Measurements from ENCODE around the gene CEBPZ. TPM values are rescaled to one million over a fixed set of nuclear protein-coding genes. Genes with fewer than 3 reads are reported as not detected.

Gene CEBPZ
- total and polyA plus RNA-seq, 2 of the 13 experiments (the other 11 are each of a cell fraction or from before 2014, with no cell fraction given), result 14.4 to 117 TPM

DNA sequence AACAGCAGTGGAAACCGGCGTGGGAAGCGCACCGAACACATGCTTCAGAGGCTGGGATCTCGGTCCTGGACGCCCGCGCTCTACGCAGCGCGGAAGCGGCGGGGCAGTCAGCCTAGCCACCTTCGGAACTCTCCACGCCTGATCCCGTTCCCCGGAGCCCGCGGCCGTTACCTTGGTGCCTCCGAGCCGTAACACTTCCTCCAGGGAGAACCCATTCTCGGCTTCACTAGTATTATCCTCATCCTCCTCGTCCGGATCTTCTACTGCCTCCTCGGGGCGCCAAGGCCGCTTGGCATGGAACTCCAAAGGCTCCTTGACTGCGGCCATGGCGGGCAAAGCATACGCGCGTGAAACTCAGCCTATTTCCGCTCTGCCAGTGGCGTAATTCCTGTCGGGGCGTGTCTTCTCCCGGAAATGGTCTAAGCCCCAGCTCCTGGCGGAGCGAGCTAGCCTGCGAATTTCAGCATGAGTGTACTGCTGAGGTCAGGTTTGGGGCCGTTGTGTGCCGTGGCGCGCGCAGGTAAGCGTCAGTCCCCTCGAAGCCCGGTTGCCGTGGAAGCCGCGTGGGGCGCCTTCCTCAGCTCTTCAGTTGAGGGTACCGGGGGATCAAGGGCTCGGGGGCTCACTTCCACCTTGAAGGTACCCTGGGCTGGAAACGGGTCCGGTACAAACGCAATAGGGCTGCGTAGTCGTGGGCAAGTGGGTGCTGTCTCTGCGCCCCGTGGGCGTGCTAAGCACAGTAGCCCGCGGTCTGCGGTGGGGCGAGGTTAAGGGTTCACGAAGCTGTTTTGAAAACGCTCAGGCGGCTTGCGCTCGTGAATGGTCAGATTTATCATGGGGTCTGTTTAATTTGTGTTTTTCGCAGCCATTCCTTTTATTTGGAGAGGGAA, at the start of gene CEBPZ, which contains the start of gene NDUFAF7 (continued):
- 0 out of 2 replicates have a peak, but pooled peaks have one; percentile 5 for TF ChIP-seq ZFYVE20 (CRISPR knock-in tag; IDR thresholded peaks at IDR 0.05; ENCODE audit: borderline replicate concordance, low read depth)
- TF ChIP-seq KDM4B (CRISPR knock-in tag; IDR thresholded peaks at IDR 0.05), result peak; percentile 84
- no peak for TF ChIP-seq ZMYM3 (CRISPR knock-in tag; IDR thresholded peaks at IDR 0.05)
- peak; percentile 95 for TF ChIP-seq ZNF558 (CRISPR knock-in tag; IDR thresholded peaks at IDR 0.05; ENCODE audit: borderline replicate concordance)
- TF ChIP-seq, protein P1, sequence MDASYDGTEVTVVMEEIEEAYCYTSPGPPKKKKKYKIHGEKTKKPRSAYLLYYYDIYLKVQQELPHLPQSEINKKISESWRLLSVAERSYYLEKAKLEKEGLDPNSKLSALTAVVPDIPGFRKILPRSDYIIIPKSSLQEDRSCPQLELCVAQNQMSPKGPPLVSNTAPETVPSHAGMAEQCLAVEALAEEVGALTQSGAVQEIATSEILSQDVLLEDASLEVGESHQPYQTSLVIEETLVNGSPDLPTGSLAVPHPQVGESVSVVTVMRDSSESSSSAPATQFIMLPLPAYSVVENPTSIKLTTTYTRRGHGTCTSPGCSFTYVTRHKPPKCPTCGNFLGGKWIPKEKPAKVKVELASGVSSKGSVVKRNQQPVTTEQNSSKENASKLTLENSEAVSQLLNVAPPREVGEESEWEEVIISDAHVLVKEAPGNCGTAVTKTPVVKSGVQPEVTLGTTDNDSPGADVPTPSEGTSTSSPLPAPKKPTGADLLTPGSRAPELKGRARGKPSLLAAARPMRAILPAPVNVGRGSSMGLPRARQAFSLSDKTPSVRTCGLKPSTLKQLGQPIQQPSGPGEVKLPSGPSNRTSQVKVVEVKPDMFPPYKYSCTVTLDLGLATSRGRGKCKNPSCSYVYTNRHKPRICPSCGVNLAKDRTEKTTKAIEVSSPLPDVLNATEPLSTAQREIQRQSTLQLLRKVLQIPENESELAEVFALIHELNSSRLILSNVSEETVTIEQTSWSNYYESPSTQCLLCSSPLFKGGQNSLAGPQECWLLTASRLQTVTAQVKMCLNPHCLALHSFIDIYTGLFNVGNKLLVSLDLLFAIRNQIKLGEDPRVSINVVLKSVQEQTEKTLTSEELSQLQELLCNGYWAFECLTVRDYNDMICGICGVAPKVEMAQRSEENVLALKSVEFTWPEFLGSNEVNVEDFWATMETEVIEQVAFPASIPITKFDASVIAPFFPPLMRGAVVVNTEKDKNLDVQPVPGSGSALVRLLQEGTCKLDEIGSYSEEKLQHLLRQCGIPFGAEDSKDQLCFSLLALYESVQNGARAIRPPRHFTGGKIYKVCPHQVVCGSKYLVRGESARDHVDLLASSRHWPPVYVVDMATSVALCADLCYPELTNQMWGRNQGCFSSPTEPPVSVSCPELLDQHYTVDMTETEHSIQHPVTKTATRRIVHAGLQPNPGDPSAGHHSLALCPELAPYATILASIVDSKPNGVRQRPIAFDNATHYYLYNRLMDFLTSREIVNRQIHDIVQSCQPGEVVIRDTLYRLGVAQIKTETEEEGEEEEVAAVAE (CRISPR knock-in tag; IDR thresholded peaks at IDR 0.05; ENCODE audit: borderline replicate concordance), result peak; percentile 83
- no peak for TF ChIP-seq TCF7L2 (IDR thresholded peaks at IDR 0.05; ENCODE audit: low read depth, low read length)
- no peak for TF ChIP-seq AGO1 (IDR thresholded peaks at IDR 0.05; ENCODE audit: low read depth, low read length, poor library complexity, severe bottlenecking)
- TF ChIP-seq, protein P2, sequence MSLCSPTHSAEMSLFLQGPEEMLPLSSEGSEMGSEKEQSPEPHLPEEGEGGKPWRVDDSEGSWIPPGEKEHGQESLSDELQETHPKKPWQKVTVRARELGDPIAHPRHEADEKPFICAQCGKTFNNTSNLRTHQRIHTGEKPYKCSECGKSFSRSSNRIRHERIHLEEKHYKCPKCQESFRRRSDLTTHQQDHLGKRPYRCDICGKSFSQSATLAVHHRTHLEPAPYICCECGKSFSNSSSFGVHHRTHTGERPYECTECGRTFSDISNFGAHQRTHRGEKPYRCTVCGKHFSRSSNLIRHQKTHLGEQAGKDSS (CRISPR knock-in tag; IDR thresholded peaks at IDR 0.05; ENCODE audit: borderline replicate concordance, low read depth), result no peak; the same call in 1 of the 2 replicates
- TF ChIP-seq TEAD2 (CRISPR knock-in tag; IDR thresholded peaks at IDR 0.05), result no peak
- no peak for TF ChIP-seq DPF2 (CRISPR knock-in tag; IDR thresholded peaks at IDR 0.05; ENCODE audit: borderline replicate concordance, low read depth)
- TF ChIP-seq ZNF782 (CRISPR knock-in tag; IDR thresholded peaks at IDR 0.05; ENCODE audit: borderline replicate concordance), result no peak; the same call in 1 of the 2 replicates
- peak; percentile 95 for TF ChIP-seq ZNF572 (CRISPR knock-in tag; IDR thresholded peaks at IDR 0.05)
- peak; percentile 82 for TF ChIP-seq ZNF136 (CRISPR knock-in tag; IDR thresholded peaks at IDR 0.05; ENCODE audit: low read depth)
- TF ChIP-seq, protein P3, sequence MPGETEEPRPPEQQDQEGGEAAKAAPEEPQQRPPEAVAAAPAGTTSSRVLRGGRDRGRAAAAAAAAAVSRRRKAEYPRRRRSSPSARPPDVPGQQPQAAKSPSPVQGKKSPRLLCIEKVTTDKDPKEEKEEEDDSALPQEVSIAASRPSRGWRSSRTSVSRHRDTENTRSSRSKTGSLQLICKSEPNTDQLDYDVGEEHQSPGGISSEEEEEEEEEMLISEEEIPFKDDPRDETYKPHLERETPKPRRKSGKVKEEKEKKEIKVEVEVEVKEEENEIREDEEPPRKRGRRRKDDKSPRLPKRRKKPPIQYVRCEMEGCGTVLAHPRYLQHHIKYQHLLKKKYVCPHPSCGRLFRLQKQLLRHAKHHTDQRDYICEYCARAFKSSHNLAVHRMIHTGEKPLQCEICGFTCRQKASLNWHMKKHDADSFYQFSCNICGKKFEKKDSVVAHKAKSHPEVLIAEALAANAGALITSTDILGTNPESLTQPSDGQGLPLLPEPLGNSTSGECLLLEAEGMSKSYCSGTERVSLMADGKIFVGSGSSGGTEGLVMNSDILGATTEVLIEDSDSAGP (CRISPR knock-in tag; IDR thresholded peaks at IDR 0.05; ENCODE audit: borderline replicate concordance), result peak; percentile 86
- peak; percentile 94 for TF ChIP-seq ZNF224 (CRISPR knock-in tag; IDR thresholded peaks at IDR 0.05)
- no peak for TF ChIP-seq TP53 (CRISPR knock-in tag; conservative IDR thresholded peaks at IDR 0.05)
- TF ChIP-seq, protein P4, sequence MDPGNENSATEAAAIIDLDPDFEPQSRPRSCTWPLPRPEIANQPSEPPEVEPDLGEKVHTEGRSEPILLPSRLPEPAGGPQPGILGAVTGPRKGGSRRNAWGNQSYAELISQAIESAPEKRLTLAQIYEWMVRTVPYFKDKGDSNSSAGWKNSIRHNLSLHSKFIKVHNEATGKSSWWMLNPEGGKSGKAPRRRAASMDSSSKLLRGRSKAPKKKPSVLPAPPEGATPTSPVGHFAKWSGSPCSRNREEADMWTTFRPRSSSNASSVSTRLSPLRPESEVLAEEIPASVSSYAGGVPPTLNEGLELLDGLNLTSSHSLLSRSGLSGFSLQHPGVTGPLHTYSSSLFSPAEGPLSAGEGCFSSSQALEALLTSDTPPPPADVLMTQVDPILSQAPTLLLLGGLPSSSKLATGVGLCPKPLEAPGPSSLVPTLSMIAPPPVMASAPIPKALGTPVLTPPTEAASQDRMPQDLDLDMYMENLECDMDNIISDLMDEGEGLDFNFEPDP (CRISPR knock-in tag; conservative IDR thresholded peaks at IDR 0.05), result no peak
- TF ChIP-seq CREM (IDR thresholded peaks at IDR 0.05), result peak; percentile 94
- TF ChIP-seq CREM (CRISPR knock-in tag; IDR thresholded peaks at IDR 0.05), result no peak; the same call in 1 of the 2 replicates
- no peak for TF ChIP-seq NR3C1 (CRISPR knock-in tag; IDR thresholded peaks at IDR 0.05)
- 0 out of 2 replicates have a peak, but pooled peaks have one; percentile 64 for TF ChIP-seq ZNF678 (CRISPR knock-in tag; IDR thresholded peaks at IDR 0.05)
